ENCODE measurements around the gene STK17A. TPM values are rescaled to one million over a fixed set of nuclear protein-coding genes. Genes with fewer than 3 reads are reported as not detected.

The STK17A gene
- total and polyA plus RNA-seq, 9 donors = 9.9 to 19.9 (median 12.7) TPM

GRCh38 chr7:43535810-43536585 lies 46.9 kb upstream of the STK17A start:
- WGBS, 3 donors = 18 to 41% (median 28%) methylated on average over 6 of the region's 6 CpGs
- intact Hi-C loops (cut with DNase I) = no loop called here
- no peaks in the 10 kb centered on the region for H3K27me3 ChIP-seq
- TF ChIP-seq POLR2A (IDR thresholded peaks at IDR 0.05) (no peak), CTCF (IDR thresholded peaks at IDR 0.05) (no peak), EP300 (IDR thresholded peaks at IDR 0.05) (no peak)
- peaks cover 20% of the 10 kb centered on the region for H3K4me1 ChIP-seq (ENCODE audit: insufficient read depth)
- DNase-seq = peak in 3 of 5 donors; percentile 27 to 57 (median 42)
- H3K4me3 ChIP-seq = no peak overlapping the region
- no peaks in the 10 kb centered on the region for H3K9me3 ChIP-seq
- H3K27ac ChIP-seq = peak overlapping the region in 1 of 2 donors; percentile 60
- H3K36me3 ChIP-seq = no peaks in the 10 kb centered on the region

GRCh38 chr7:43536773-43537172 lies 46.1 kb upstream of the STK17A start:
- DNase-seq = peak in 3 of 5 donors; percentile 26 to 49 (median 29)
- H3K27me3 ChIP-seq = no peaks in the 10 kb centered on the region
- peak overlapping the region in 1 of 2 donors; percentile 60 for H3K27ac ChIP-seq

GRCh38 chr7:43537765-43538403 lies 45.0 kb upstream of the STK17A start:
- no peaks in the 10 kb centered on the region for H3K9me3 ChIP-seq
- intact Hi-C loops (cut with DNase I) = no loop called here
- TF ChIP-seq EP300 (IDR thresholded peaks at IDR 0.05) (no peak), CTCF (IDR thresholded peaks at IDR 0.05) (no peak), POLR2A (IDR thresholded peaks at IDR 0.05) (no peak)
- H3K27ac ChIP-seq = no peak overlapping the region
- no peaks in the 10 kb centered on the region for H3K27me3 ChIP-seq
- no peak overlapping the region for H3K4me3 ChIP-seq
- WGBS, 3 donors = 63 to 75% (median 66%) methylated on average over 9 of the region's 9 CpGs
- DNase-seq = no peak
- peaks cover 20% of the 10 kb centered on the region for H3K4me1 ChIP-seq (ENCODE audit: insufficient read depth)
- no peaks in the 10 kb centered on the region for H3K36me3 ChIP-seq

More at GRCh38 chr7:43536773-43537172, 46.1 kb upstream of the STK17A start:
- no peak for TF ChIP-seq EP300 (IDR thresholded peaks at IDR 0.05)
- TF ChIP-seq POLR2A (IDR thresholded peaks at IDR 0.05) = no peak
- no peak for TF ChIP-seq CTCF (IDR thresholded peaks at IDR 0.05)
- intact Hi-C loops (cut with DNase I) = no loop called here
- no peak overlapping the region for H3K4me3 ChIP-seq
- no peaks in the 10 kb centered on the region for H3K36me3 ChIP-seq
- H3K9me3 ChIP-seq = no peaks in the 10 kb centered on the region
- WGBS, 3 donors = 46 to 64% (median 59%) methylated on average over 12 to 15 of the region's 15 CpGs
- H3K4me1 ChIP-seq (ENCODE audit: insufficient read depth) = peaks cover 20% of the 10 kb centered on the region

- TF ChIP-seq POLR2A (IDR thresholded peaks at IDR 0.05) = no peak
- TF ChIP-seq CTCF (IDR thresholded peaks at IDR 0.05) = no peak
- TF ChIP-seq EP300 (IDR thresholded peaks at IDR 0.05) = no peak
- 69 to 92% (median 89%) methylated on average over 4 of the region's 4 CpGs for WGBS, 3 donors
- Histone ChIP-seq H3K36me3 (no peaks in the 10 kb centered on the region), H3K4me1 (ENCODE audit: insufficient read depth) (peaks cover 20% of the 10 kb centered on the region), H3K9me3 (no peaks in the 10 kb centered on the region), H3K27me3 (no peaks in the 10 kb centered on the region), H3K27ac (no peak overlapping the region), H3K4me3 (no peak overlapping the region)
- no peak for DNase-seq
- intact Hi-C loops (cut with DNase I) = no loop called here
Measured at GRCh38 chr7:43538404-43538771, 44.5 kb upstream of the STK17A start.

Measured in ovary (tissue), 9 donors.